ENCODE data around the gene UPP2. TPM values are rescaled to one million over a fixed set of nuclear protein-coding genes. Genes with fewer than 3 reads are reported as not detected.

Gene UPP2
- polyA plus RNA-seq, 1 donor from 2014 or later = 0.12 TPM

DNA sequence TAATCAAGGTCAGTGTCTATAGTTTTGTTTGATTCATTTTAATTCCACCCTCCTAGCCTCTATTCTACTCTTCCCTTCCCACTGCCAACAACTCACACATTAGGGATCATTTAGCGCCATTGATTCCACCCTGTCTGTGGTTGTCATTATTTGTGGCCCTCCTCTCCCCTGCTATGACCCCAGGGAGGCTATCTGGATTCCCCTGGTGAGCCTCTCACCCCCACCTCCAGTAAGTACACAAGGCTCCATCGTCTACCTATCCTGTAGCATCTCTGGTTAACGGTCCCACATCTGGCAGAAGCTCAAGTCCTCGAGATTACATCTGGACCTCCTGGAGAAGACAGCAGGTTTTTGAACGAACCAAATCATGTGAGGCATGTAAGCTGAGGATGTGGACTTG, 27.4 kb downstream of the UPP2 start:
- Histone ChIP-seq H3K27me3 (ENCODE audit: insufficient read depth, low read depth, low read length) (no peaks in the 10 kb centered on the region), H3F3A (ENCODE audit: insufficient read depth, low read length, poor library complexity, severe bottlenecking) (no peaks in the 10 kb centered on the region), H2AFZ (ENCODE audit: low read depth, low read length) (no peak overlapping the region), H3K4me3 (ENCODE audit: low read length) (no peak overlapping the region), H3K36me3 (ENCODE audit: insufficient read depth, low read length) (no peaks in the 10 kb centered on the region), H3K9me2 (ENCODE audit: insufficient read depth, low read length) (no peaks in the 10 kb centered on the region), H3K27ac (ENCODE audit: low read length) (no peak overlapping the region), H3K9ac (ENCODE audit: low read length) (no peak overlapping the region), H3K79me2 (replicated peaks; ENCODE audit: insufficient read depth, low read length) (no peaks in the 10 kb centered on the region), H3K9me3 (ENCODE audit: low read length) (no peaks in the 10 kb centered on the region), H3K4me2 (ENCODE audit: low read length) (no peak overlapping the region), H4K20me1 (ENCODE audit: insufficient read depth) (no peaks in the 10 kb centered on the region)
- TF ChIP-seq, protein P1, sequence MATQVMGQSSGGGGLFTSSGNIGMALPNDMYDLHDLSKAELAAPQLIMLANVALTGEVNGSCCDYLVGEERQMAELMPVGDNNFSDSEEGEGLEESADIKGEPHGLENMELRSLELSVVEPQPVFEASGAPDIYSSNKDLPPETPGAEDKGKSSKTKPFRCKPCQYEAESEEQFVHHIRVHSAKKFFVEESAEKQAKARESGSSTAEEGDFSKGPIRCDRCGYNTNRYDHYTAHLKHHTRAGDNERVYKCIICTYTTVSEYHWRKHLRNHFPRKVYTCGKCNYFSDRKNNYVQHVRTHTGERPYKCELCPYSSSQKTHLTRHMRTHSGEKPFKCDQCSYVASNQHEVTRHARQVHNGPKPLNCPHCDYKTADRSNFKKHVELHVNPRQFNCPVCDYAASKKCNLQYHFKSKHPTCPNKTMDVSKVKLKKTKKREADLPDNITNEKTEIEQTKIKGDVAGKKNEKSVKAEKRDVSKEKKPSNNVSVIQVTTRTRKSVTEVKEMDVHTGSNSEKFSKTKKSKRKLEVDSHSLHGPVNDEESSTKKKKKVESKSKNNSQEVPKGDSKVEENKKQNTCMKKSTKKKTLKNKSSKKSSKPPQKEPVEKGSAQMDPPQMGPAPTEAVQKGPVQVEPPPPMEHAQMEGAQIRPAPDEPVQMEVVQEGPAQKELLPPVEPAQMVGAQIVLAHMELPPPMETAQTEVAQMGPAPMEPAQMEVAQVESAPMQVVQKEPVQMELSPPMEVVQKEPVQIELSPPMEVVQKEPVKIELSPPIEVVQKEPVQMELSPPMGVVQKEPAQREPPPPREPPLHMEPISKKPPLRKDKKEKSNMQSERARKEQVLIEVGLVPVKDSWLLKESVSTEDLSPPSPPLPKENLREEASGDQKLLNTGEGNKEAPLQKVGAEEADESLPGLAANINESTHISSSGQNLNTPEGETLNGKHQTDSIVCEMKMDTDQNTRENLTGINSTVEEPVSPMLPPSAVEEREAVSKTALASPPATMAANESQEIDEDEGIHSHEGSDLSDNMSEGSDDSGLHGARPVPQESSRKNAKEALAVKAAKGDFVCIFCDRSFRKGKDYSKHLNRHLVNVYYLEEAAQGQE (IDR thresholded peaks at IDR 0.05; ENCODE audit: borderline replicate concordance) = no peak
- TF ChIP-seq RAD21 (conservative IDR thresholded peaks at IDR 0.05) (no peak), POLR2AphosphoS5 (IDR thresholded peaks at IDR 0.05) (no peak), TAF1 (IDR thresholded peaks at IDR 0.05; ENCODE audit: low read depth) (no peak), MXI1 (conservative IDR thresholded peaks at IDR 0.05; ENCODE audit: poor library complexity, severe bottlenecking) (no peak), EP300 (conservative IDR thresholded peaks at IDR 0.05; ENCODE audit: poor library complexity, severe bottlenecking) (no peak), EZH2 (IDR thresholded peaks at IDR 0.05; ENCODE audit: borderline replicate concordance, insufficient read depth, low read length, poor library complexity, severe bottlenecking) (no peak)
- TF ChIP-seq, protein P2, sequence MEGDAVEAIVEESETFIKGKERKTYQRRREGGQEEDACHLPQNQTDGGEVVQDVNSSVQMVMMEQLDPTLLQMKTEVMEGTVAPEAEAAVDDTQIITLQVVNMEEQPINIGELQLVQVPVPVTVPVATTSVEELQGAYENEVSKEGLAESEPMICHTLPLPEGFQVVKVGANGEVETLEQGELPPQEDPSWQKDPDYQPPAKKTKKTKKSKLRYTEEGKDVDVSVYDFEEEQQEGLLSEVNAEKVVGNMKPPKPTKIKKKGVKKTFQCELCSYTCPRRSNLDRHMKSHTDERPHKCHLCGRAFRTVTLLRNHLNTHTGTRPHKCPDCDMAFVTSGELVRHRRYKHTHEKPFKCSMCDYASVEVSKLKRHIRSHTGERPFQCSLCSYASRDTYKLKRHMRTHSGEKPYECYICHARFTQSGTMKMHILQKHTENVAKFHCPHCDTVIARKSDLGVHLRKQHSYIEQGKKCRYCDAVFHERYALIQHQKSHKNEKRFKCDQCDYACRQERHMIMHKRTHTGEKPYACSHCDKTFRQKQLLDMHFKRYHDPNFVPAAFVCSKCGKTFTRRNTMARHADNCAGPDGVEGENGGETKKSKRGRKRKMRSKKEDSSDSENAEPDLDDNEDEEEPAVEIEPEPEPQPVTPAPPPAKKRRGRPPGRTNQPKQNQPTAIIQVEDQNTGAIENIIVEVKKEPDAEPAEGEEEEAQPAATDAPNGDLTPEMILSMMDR (IDR thresholded peaks at IDR 0.05; ENCODE audit: poor library complexity, severe bottlenecking) = no peak

DNA sequence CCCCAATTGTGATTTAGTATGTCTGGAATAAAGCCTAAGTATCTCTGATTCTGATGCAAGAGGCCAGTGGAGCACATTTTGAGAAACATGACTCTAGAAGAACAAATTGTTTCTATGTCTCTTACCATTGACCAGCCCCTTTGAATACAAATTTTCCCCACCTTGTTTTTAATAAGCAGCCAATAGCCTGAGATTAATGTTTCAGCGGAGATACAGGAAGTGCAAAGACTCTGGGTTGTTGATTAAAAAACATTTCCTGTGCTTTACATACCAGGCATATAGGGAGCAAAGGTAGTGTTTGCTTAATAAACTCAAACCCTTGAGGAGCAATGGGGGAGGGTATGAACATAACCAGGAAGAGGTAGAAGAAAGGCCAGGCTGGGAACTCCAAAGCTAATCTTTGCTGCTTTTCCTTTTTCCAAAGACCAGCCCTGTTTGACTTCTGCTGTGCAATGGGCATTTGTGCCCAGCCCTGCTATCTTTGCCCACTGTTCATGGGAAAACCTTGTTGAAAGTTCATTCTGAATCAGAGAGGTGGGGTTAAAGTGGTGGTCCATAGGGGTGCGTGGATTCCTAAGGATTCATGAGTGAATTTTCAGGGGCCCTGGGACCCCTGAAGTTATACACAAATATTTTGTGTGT, 29.3 kb downstream of the UPP2 start:
- no peak overlapping the region for H3K9ac ChIP-seq (ENCODE audit: low read length)

More for the DNA sequence above, 29.3 kb downstream of the UPP2 start:
- no peak overlapping the region for H3K4me3 ChIP-seq (ENCODE audit: low read length)
- no peaks in the 10 kb centered on the region for H3F3A ChIP-seq (ENCODE audit: insufficient read depth, low read length, poor library complexity, severe bottlenecking)
- no peaks in the 10 kb centered on the region for H3K79me2 ChIP-seq (replicated peaks; ENCODE audit: insufficient read depth, low read length)
- H3K36me3 ChIP-seq (ENCODE audit: insufficient read depth, low read length) = no peaks in the 10 kb centered on the region
- no peaks in the 10 kb centered on the region for H3K9me3 ChIP-seq (ENCODE audit: low read length)
- H3K4me2 ChIP-seq (ENCODE audit: low read length) = no peak overlapping the region
- no peaks in the 10 kb centered on the region for H3K27me3 ChIP-seq (ENCODE audit: insufficient read depth, low read depth, low read length)
- H2AFZ ChIP-seq (ENCODE audit: low read depth, low read length) = no peak overlapping the region
- no peaks in the 10 kb centered on the region for H3K9me2 ChIP-seq (ENCODE audit: insufficient read depth, low read length)
- TF ChIP-seq, protein P1 (IDR thresholded peaks at IDR 0.05; ENCODE audit: borderline replicate concordance) = no peak
- no peak for TF ChIP-seq TAF1 (IDR thresholded peaks at IDR 0.05; ENCODE audit: low read depth)
- TF ChIP-seq MXI1 (conservative IDR thresholded peaks at IDR 0.05; ENCODE audit: poor library complexity, severe bottlenecking) = no peak
- TF ChIP-seq EZH2 (IDR thresholded peaks at IDR 0.05; ENCODE audit: borderline replicate concordance, insufficient read depth, low read length, poor library complexity, severe bottlenecking) = no peak
- TF ChIP-seq, protein P2 (IDR thresholded peaks at IDR 0.05; ENCODE audit: poor library complexity, severe bottlenecking) = no peak
- no peak for TF ChIP-seq RAD21 (conservative IDR thresholded peaks at IDR 0.05)
- TF ChIP-seq POLR2AphosphoS5 (IDR thresholded peaks at IDR 0.05) = no peak
- no peak for TF ChIP-seq EP300 (conservative IDR thresholded peaks at IDR 0.05; ENCODE audit: poor library complexity, severe bottlenecking)
- TF ChIP-seq SMC3 (conservative IDR thresholded peaks at IDR 0.05; ENCODE audit: poor library complexity) = no peak
- no peaks in the 10 kb centered on the region for H4K20me1 ChIP-seq (ENCODE audit: insufficient read depth)
- H3K27ac ChIP-seq (ENCODE audit: low read length) = no peak overlapping the region
